ENCODE measurements around the gene WLS. TPM values are rescaled to one million over a fixed set of nuclear protein-coding genes. Genes with fewer than 3 reads are reported as not detected.
A peak's percentile ranks its signal among the peaks of the same experiment; 100 is the strongest.

The WLS gene
- total RNA-seq, 2 experiments from 2014 or later = not detected

GRCh38 chr1:68117416-68117815, 114.9 kb downstream of the WLS start:
- H3K27me3 Mint-ChIP-seq = peaks cover 3% of the 10 kb centered on the region
- no peaks in the 10 kb centered on the region for H3K9me3 Mint-ChIP-seq (ENCODE audit: low read depth)
- no peak overlapping the region for H3K4me3 Mint-ChIP-seq
- DNase-seq (no peak), ATAC-seq (no peak)
- no peaks in the 10 kb centered on the region for H3K36me3 Mint-ChIP-seq (ENCODE audit: low read depth)
- no peak overlapping the region for H3K27ac Mint-ChIP-seq
- H3K4me1 Mint-ChIP-seq = peaks cover 4% of the 10 kb centered on the region
- intact Hi-C loops (cut with DNase I, micrococcal nuclease) = loop anchor here (2.0 to 10.0 kb wide), 4 partner anchors 225 to 477 kb away; no protein-coding TSS in a partner anchor
- CTCF ChIA-PET = interaction anchor here (0.6 to 2.2 kb wide), 19 partner anchors 9 to 1753 kb away, joined by 3 to 11 read pairs (median 3); no protein-coding TSS in a partner anchor
- POLR2A ChIA-PET = no interaction called here

GRCh38 chr1:68116643-68117235, 115.6 kb downstream of the WLS start:
- POLR2A ChIA-PET = no interaction called here
- no peak for ATAC-seq
- DNase-seq = peak; percentile 66
- Mint-ChIP-seq H3K27ac (no peak overlapping the region), H3K27me3 (peaks cover 6% of the 10 kb centered on the region), H3K36me3 (ENCODE audit: low read depth) (no peaks in the 10 kb centered on the region), H3K9me3 (ENCODE audit: low read depth) (no peaks in the 10 kb centered on the region), H3K4me1 (peaks cover 4% of the 10 kb centered on the region), H3K4me3 (no peak overlapping the region)
- CTCF ChIA-PET = interaction anchor here (0.6 to 2.2 kb wide), 18 partner anchors 9 to 1620 kb away, joined by 3 to 11 read pairs (median 4); no protein-coding TSS in a partner anchor
- intact Hi-C loops (cut with DNase I, micrococcal nuclease) = loop anchor here (1.0 to 10.0 kb wide), 8 partner anchors 226 to 1621 kb away; no protein-coding TSS in a partner anchor

- DNase-seq (no peak), ATAC-seq (no peak)
- POLR2A ChIA-PET = no interaction called here
- Mint-ChIP-seq H3K9me3 (ENCODE audit: low read depth) (no peaks in the 10 kb centered on the region), H3K4me1 (peaks cover 4% of the 10 kb centered on the region), H3K27ac (no peak overlapping the region), H3K27me3 (peaks cover 6% of the 10 kb centered on the region), H3K36me3 (ENCODE audit: low read depth) (no peaks in the 10 kb centered on the region), H3K4me3 (no peak overlapping the region)
- CTCF ChIA-PET = interaction anchor here (0.5 to 2.2 kb wide), 5 partner anchors 8 to 215 kb away, joined by 3 to 8 read pairs (median 3); no protein-coding TSS in a partner anchor
- intact Hi-C loops (cut with DNase I, micrococcal nuclease) = loop anchor here (5.0 to 10.0 kb wide), 2 partner anchors 348 to 479 kb away; no protein-coding TSS in a partner anchor
Measured at GRCh38 chr1:68115308-68115707, 117.0 kb downstream of the WLS start.

- ATAC-seq = no peak
- Mint-ChIP-seq H3K36me3 (ENCODE audit: low read depth) (no peaks in the 10 kb centered on the region), H3K9me3 (ENCODE audit: low read depth) (no peaks in the 10 kb centered on the region), H3K4me1 (peaks cover 4% of the 10 kb centered on the region), H3K27me3 (peaks cover 7% of the 10 kb centered on the region), H3K4me3 (no peak overlapping the region), H3K27ac (no peak overlapping the region)
- ChIA-PET POLR2A (no interaction called here), CTCF (interaction anchor here (0.8 kb wide), 1 partner anchor 49 kb away, joined by 3 read pairs; no protein-coding TSS in a partner anchor)
- intact Hi-C loops (cut with DNase I, micrococcal nuclease) = loop anchor here (2.0 to 10.0 kb wide), 3 partner anchors 262 to 481 kb away; no protein-coding TSS in a partner anchor
- no peak for DNase-seq
Measured at GRCh38 chr1:68113966-68114365, 118.4 kb downstream of the WLS start.

GRCh38 chr1:68112835-68113243, 119.5 kb downstream of the WLS start:
- Mint-ChIP-seq H3K27me3 (peaks cover 7% of the 10 kb centered on the region), H3K9me3 (ENCODE audit: low read depth) (no peaks in the 10 kb centered on the region), H3K4me1 (peaks cover 4% of the 10 kb centered on the region), H3K4me3 (no peak overlapping the region), H3K27ac (no peak overlapping the region), H3K36me3 (ENCODE audit: low read depth) (no peaks in the 10 kb centered on the region)
- DNase-seq = no peak
- ChIA-PET CTCF (interaction anchor here (0.7 kb wide), 1 partner anchor 552 kb away, joined by 3 read pairs; no protein-coding TSS in a partner anchor), POLR2A (no interaction called here)
- ATAC-seq = no peak
- intact Hi-C loops (cut with DNase I, micrococcal nuclease) = loop anchor here (2.0 to 10.0 kb wide), 3 partner anchors 261 to 482 kb away; no protein-coding TSS in a partner anchor

DNA sequence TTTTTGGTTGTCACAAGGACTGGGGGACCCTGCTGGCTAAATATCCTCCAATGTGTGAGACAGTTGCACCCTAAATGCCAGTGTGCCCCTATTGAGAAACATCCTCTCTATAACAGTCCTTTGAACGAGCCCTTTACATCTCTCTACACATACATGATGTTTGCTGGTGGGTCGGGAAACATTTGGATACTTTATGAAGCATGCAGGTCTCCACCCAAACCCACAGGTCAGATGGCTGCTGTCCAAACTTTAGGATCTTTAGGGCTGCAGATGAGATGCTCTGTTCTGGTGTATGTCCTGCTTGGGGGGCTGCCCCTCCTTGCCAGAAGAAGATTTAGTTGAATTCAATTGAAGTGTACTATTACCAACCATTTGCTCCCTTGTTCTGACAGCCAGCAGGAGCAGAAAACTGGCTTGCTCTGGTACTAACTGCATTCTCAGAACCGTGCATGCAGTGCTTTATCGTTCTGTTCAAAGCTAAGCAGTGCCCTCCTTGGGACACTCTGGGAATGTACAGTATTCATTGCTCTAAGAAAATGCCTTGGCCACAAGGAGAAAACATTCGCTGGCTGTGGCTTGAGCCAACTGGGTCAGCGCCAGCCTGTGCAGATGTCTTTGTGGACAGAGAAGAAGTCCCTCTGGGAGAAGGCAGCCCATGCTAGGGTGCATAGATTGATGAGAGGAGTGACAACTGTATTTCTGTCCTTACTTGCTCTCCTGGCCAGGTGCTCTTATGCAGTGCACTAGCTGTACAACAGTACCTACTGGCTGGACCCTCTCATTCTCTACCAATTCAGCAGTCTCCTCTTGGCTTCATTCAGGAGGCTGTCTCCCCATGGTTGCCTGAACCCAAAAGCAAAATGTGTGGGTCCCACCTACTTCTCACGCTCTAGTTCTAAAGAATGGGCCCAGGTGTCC, 120.5 kb downstream of the WLS start:
- ATAC-seq (no peak), DNase-seq (no peak)
- Mint-ChIP-seq H3K4me1 (peaks cover 1% of the 10 kb centered on the region), H3K27ac (no peak overlapping the region), H3K36me3 (ENCODE audit: low read depth) (no peaks in the 10 kb centered on the region), H3K27me3 (peaks cover 7% of the 10 kb centered on the region), H3K9me3 (ENCODE audit: low read depth) (no peaks in the 10 kb centered on the region), H3K4me3 (no peak overlapping the region)
- CTCF ChIA-PET = interaction anchor here (1.6 kb wide), 1 partner anchor 9 kb away, joined by 6 read pairs; no protein-coding TSS in a partner anchor
- POLR2A ChIA-PET = no interaction called here
- intact Hi-C loops (cut with DNase I, micrococcal nuclease) = loop anchor here (2.0 to 10.0 kb wide), 4 partner anchors 259 to 483 kb away; no protein-coding TSS in a partner anchor

- CTCF ChIA-PET = interaction anchor here (0.5 to 2.1 kb wide), 4 partner anchors 9 to 258 kb away, joined by 3 to 10 read pairs (median 6); no protein-coding TSS in a partner anchor
- ATAC-seq (no peak), DNase-seq (no peak)
- no peaks in the 10 kb centered on the region for H3K4me1 Mint-ChIP-seq
- H3K4me3 Mint-ChIP-seq = no peak overlapping the region
- peaks cover 19% of the 10 kb centered on the region for H3K27me3 Mint-ChIP-seq
- POLR2A ChIA-PET = no interaction called here
- H3K27ac Mint-ChIP-seq = no peak overlapping the region
- no peaks in the 10 kb centered on the region for H3K36me3 Mint-ChIP-seq (ENCODE audit: low read depth)
- no peaks in the 10 kb centered on the region for H3K9me3 Mint-ChIP-seq (ENCODE audit: low read depth)
- intact Hi-C loops (cut with DNase I, micrococcal nuclease) = no loop called here
Measured at GRCh38 chr1:68107771-68108170, 124.6 kb downstream of the WLS start.

- no peak overlapping the region for H3K27ac Mint-ChIP-seq
- ATAC-seq (no peak), DNase-seq (no peak)
- ChIA-PET CTCF (interaction anchor here (0.7 to 1.1 kb wide), 2 partner anchors 16 to 231 kb away, joined by 3 to 4 read pairs; no protein-coding TSS in a partner anchor), POLR2A (no interaction called here)
- intact Hi-C loops (cut with DNase I, micrococcal nuclease) = no loop called here
- H3K4me1 Mint-ChIP-seq = no peaks in the 10 kb centered on the region
- no peaks in the 10 kb centered on the region for H3K36me3 Mint-ChIP-seq (ENCODE audit: low read depth)
- no peak overlapping the region for H3K4me3 Mint-ChIP-seq
- H3K27me3 Mint-ChIP-seq = peaks cover 13% of the 10 kb centered on the region
- no peaks in the 10 kb centered on the region for H3K9me3 Mint-ChIP-seq (ENCODE audit: low read depth)
Measured at GRCh38 chr1:68103884-68104554, 128.3 kb downstream of the WLS start.

DNA sequence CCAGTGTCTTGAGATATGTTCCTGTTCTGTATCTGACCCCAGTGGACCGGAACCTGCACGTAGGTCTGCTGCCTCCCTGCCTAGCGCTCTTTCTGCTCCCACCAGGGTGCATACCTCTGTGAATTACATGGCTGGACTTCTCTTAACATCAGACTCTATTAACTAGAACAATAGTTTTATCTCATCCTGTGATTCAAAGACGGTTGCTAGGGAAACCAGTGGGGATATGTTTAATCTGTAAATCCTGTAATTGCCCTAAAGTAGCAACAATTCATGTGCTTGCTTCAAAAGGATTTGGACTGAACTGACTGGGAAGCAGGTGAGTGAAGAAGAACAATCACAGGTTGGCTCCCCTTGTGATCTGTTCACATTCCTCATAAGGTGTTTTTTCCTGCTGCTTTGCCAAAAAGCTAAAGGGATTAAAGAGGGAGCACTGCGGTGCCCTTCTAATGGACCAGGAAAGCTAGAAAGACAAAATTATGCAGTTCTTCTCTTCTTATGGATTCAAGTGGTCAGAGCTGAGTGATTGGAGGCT, 129.2 kb downstream of the WLS start:
- Mint-ChIP-seq H3K4me3 (no peak overlapping the region), H3K4me1 (no peaks in the 10 kb centered on the region), H3K27me3 (peaks cover 13% of the 10 kb centered on the region), H3K9me3 (ENCODE audit: low read depth) (no peaks in the 10 kb centered on the region), H3K27ac (no peak overlapping the region), H3K36me3 (ENCODE audit: low read depth) (no peaks in the 10 kb centered on the region)
- ATAC-seq (no peak), DNase-seq (no peak)
- ChIA-PET CTCF (no interaction called here), POLR2A (no interaction called here)
- intact Hi-C loops (cut with DNase I, micrococcal nuclease) = no loop called here

- Mint-ChIP-seq H3K27me3 (peaks cover 17% of the 10 kb centered on the region), H3K4me3 (no peak overlapping the region), H3K36me3 (ENCODE audit: low read depth) (no peaks in the 10 kb centered on the region), H3K9me3 (ENCODE audit: low read depth) (no peaks in the 10 kb centered on the region), H3K4me1 (no peaks in the 10 kb centered on the region), H3K27ac (no peak overlapping the region)
- intact Hi-C loops (cut with DNase I, micrococcal nuclease) = no loop called here
- ChIA-PET CTCF (interaction anchor here (1.0 kb wide), 1 partner anchor 14 kb away, joined by 3 read pairs; no protein-coding TSS in a partner anchor), POLR2A (no interaction called here)
- ATAC-seq (no peak), DNase-seq (no peak)
Measured at GRCh38 chr1:68101829-68102228, 130.5 kb downstream of the WLS start.

- no peaks in the 10 kb centered on the region for H3K4me1 Mint-ChIP-seq
- ChIA-PET CTCF (no interaction called here), POLR2A (no interaction called here)
- DNase-seq (no peak), ATAC-seq (no peak)
- no peaks in the 10 kb centered on the region for H3K36me3 Mint-ChIP-seq (ENCODE audit: low read depth)
- no peaks in the 10 kb centered on the region for H3K9me3 Mint-ChIP-seq (ENCODE audit: low read depth)
- no peak overlapping the region for H3K4me3 Mint-ChIP-seq
- H3K27me3 Mint-ChIP-seq = peaks cover 12% of the 10 kb centered on the region
- no peak overlapping the region for H3K27ac Mint-ChIP-seq
- intact Hi-C loops (cut with DNase I, micrococcal nuclease) = no loop called here
Measured at GRCh38 chr1:68100571-68100970, 131.8 kb downstream of the WLS start.

Measured in activated CD4-positive, alpha-beta T cell treated with anti-CD3 and anti-CD28 coated beads for 36 hours (primary cell).